Measurements from ENCODE around the gene PPFIA4.
A peak's percentile ranks its signal among the peaks of the same experiment; 100 is the strongest.

Gene PPFIA4

GRCh38 chr1:203126866-203127665 lies 100.8 kb downstream of the PPFIA4 start:
- DNase-seq (ENCODE audit: low spot score) = peak; percentile 42

- DNase-seq (ENCODE audit: low spot score) = peak; percentile 87
Observed at GRCh38 chr1:203127666-203128430, 101.6 kb downstream of the PPFIA4 start, which contains the start of gene ADORA1. ADORA1 (plus strand) TSS chr1:203127726; CDS start chr1:203128842, 1,116 bp downstream.

DNA sequence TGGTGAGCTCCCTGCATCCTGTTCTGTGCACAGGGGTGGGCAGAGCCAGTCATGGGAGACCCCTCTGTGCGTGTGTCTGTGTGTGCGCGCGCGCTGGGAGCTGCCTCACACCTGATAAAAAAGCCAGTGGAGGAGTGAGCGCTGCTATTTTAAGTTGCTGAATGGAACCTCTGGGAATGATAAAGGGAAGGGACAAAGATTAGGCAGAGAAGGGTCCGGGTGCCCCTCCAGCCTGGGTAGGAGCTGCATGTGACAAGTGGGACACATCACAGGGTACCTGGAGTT lies 102.1 kb downstream of the PPFIA4 start:
- DNase-seq (ENCODE audit: low spot score) = no peak

Measured in GM03348 (cell line).